ENCODE data around the gene C2orf81.
"Not testable (repeated sequence)": the region's sequence is repeated elsewhere in the genome, so short reads cannot be mapped to it uniquely, and the experiment has no call there.

C2orf81 gene

GRCh38 chr2:74442483-74443297, 21.3 kb upstream of the C2orf81 start:
- DNase-seq (ENCODE audit: low read depth), result not testable (repeated sequence)

GRCh38 chr2:74441690-74442482, 20.5 kb upstream of the C2orf81 start, which contains the start of gene RTKN:
Gene RTKN, minus strand, starts transcription at chr2:74441937. Its CDS starts 121 bp downstream, at chr2:74441816.
- no peak for DNase-seq (ENCODE audit: low read depth)

- no peak for DNase-seq (ENCODE audit: low read depth)
Measured at GRCh38 chr2:74441170-74441689, 19.8 kb upstream of the C2orf81 start.

GRCh38 chr2:74440378-74441169, 19.2 kb upstream of the C2orf81 start:
- DNase-seq (ENCODE audit: low read depth), result peak; percentile 73

- DNase-seq (ENCODE audit: low read depth), result peak; percentile 44
Measured at GRCh38 chr2:74439803-74440377, 18.5 kb upstream of the C2orf81 start.

GRCh38 chr2:74439373-74439772, 18.0 kb upstream of the C2orf81 start:
- no peak for DNase-seq (ENCODE audit: low read depth)

GRCh38 chr2:74438248-74438647, 16.8 kb upstream of the C2orf81 start:
- DNase-seq (ENCODE audit: low read depth), result no peak

GRCh38 chr2:74436848-74437695, 15.7 kb upstream of the C2orf81 start:
- no peak for DNase-seq (ENCODE audit: low read depth)

- no peak for DNase-seq (ENCODE audit: low read depth)
Measured at GRCh38 chr2:74436111-74436805, 14.8 kb upstream of the C2orf81 start.

- DNase-seq (ENCODE audit: low read depth), result no peak
Measured at GRCh38 chr2:74430502-74430901, 9.1 kb upstream of the C2orf81 start.

GRCh38 chr2:74429487-74430451, 8.3 kb upstream of the C2orf81 start:
- DNase-seq (ENCODE audit: low read depth), result peak; percentile 67

- DNase-seq (ENCODE audit: low read depth), result no peak
Measured at GRCh38 chr2:74428675-74429074, 7.3 kb upstream of the C2orf81 start.

GRCh38 chr2:74427551-74427950, 6.1 kb upstream of the C2orf81 start:
- DNase-seq (ENCODE audit: low read depth), result no peak

GRCh38 chr2:74426181-74426758, 4.9 kb upstream of the C2orf81 start:
- no peak for DNase-seq (ENCODE audit: low read depth)

GRCh38 chr2:74425523-74425922, 4.1 kb upstream of the C2orf81 start:
- DNase-seq (ENCODE audit: low read depth), result no peak

GRCh38 chr2:74424995-74425406, 3.6 kb upstream of the C2orf81 start:
- no peak for DNase-seq (ENCODE audit: low read depth)

GRCh38 chr2:74424139-74424992, 2.9 kb upstream of the C2orf81 start:
- DNase-seq (ENCODE audit: low read depth), result no peak
